OCI-LY7 (cell line): ENCODE measurements around the gene SEPTIN10.

ENCODE experiments used
- EZH2phosphoT487 ChIP-seq: fragments of 200-600 bp; sonication (generic); IDR thresholded peaks from 2 replicates; pipeline ENCODE4 v1.6.1; 2018; ENCODE audit warnings: low read depth, borderline replicate concordance, mild to moderate bottlenecking, mixed run types, antibody characterized with exemption, low read length, moderate library complexity, mixed read lengths
- TF ChIP-seq, protein P1 (sequence below): fragments of 200-600 bp; sonication (generic); conservative IDR thresholded peaks from 2 replicates; pipeline ENCODE4 v1.5.1; 2014; ENCODE audit warnings: mild to moderate bottlenecking, antibody characterized with exemption, low read length, moderate library complexity, mixed read lengths

DNA sequence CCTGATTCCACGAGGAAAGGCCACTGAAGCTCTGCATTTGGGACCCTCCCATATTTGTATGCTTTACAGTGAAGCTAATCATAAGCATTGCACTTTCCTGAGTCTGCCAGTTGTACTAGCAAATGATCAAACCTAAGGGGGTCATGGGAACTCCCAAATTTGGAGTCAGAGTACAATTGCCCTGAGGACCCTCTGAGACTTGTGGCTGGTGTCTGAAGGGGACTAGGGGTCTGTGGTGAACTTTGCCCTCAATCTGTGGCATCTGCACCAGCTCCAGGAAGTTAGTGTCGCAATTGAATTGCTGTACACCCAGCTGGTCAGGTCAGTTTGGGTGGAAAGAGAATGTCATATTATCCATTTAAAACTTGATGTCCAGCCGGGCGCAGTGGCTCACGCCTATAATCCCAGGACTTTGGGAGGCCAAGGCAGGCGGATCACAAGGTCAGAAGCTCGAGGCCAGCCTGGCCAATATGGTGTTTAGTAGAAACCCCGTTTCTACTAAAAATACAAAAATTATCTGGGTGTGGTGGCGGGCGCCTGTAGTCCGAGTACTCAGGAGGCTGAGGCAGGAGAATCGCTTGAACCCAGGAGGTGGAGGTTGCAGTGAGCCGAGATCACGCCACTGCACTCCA, 18.5 kb upstream of the SEPTIN10 start:
- TF ChIP-seq, protein P1, sequence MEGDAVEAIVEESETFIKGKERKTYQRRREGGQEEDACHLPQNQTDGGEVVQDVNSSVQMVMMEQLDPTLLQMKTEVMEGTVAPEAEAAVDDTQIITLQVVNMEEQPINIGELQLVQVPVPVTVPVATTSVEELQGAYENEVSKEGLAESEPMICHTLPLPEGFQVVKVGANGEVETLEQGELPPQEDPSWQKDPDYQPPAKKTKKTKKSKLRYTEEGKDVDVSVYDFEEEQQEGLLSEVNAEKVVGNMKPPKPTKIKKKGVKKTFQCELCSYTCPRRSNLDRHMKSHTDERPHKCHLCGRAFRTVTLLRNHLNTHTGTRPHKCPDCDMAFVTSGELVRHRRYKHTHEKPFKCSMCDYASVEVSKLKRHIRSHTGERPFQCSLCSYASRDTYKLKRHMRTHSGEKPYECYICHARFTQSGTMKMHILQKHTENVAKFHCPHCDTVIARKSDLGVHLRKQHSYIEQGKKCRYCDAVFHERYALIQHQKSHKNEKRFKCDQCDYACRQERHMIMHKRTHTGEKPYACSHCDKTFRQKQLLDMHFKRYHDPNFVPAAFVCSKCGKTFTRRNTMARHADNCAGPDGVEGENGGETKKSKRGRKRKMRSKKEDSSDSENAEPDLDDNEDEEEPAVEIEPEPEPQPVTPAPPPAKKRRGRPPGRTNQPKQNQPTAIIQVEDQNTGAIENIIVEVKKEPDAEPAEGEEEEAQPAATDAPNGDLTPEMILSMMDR: no peak
- TF ChIP-seq EZH2phosphoT487: no peak
